Right cardiac atrium (tissue), 5 donors: ENCODE results near the gene EFCC1. TPM values are rescaled to one million over a fixed set of nuclear protein-coding genes. Genes with fewer than 3 reads are reported as not detected.
"Not testable (repeated sequence)": the region's sequence is repeated elsewhere in the genome, so short reads cannot be mapped to it uniquely, and the experiment has no call there.

Source experiments
- ATAC-seq, 2 donors: fragments of 200-7000 bp; cut with Tn5 transposase; one replicate each; pipeline versions ENCODE4 v1.8.0 to v1.9.1; 2020; ENCODE audit warnings: moderate library complexity in 2 of 2, mild to moderate bottlenecking in 1 of 2
- DNase-seq, 3 donors: peaks; one replicate each; pipeline ENCODE4 v3.0.0-alpha.2; 2020
- H3K27ac ChIP-seq: one replicate; pipeline ENCODE4 v1.5.1; 2013; ENCODE audit warnings: mild to moderate bottlenecking, low read length, control low read depth, moderate library complexity
- H3K27me3 ChIP-seq: one replicate; pipeline ENCODE4 v1.6.1; 2013; ENCODE audit not compliant: control insufficient read depth, insufficient read depth
- H3K4me1 ChIP-seq: one replicate; pipeline ENCODE4 v1.6.1; 2013; ENCODE audit warnings: low read length; ENCODE audit not compliant: control insufficient read depth, insufficient read depth
- H3K4me3 ChIP-seq: one replicate; pipeline ENCODE4 v1.5.1; 2013; ENCODE audit warnings: low read length, control low read depth
- H3K9me3 ChIP-seq: one replicate; pipeline ENCODE4 v1.6.1; 2013; ENCODE audit warnings: low read length; ENCODE audit not compliant: control insufficient read depth
- WGBS: extraction: QIAGEN DNeasy Blood & Tissue Kit; methylation state at CpG from one replicate; pipeline ENCODE4 v1.1.7; 2013; 5-methylcytosine and 5-hydroxymethylcytosine counted together
- intact Hi-C, 4 donors: fragments of 100-400 bp; cut with DNase I; formaldehyde crosslinking; loops; one replicate each; pipeline versions ENCODE4 v1.11.0 to v1.14.0; 2022 to 2023
- polyA plus RNA-seq: library from polyadenylated mRNA; stranded (reverse); fragments of 200-250 nt; gene quantifications from one replicate; pipeline ENCODE4 v1.2.3, GENCODE V29; 2013
- total RNA-seq, 4 donors: library from RNA; stranded (reverse); fragmentation: NEBNext Ultra II Directional; extraction: Animal tissue kit (Norgen Biotek cat#: 25700); gene quantifications; one replicate each; pipeline ENCODE4 v1.2.1, GENCODE V29; 2021
- donor health status: healthy with polysubstance abuse.
- donor health status: DM: no; HTN: yes; CAD: no.
- donor health status: DM: no; HTN: no; CAD: no.
- donor health status: DM: no; HTN: yes; CAD: no; lungs with severe emphysema.
- donor health status: DM: yes; HTN: yes; CAD: no.

EFCC1 gene
- total and polyA plus RNA-seq, 5 donors = 0.69 to 1.2 (median 1.1) TPM

DNA sequence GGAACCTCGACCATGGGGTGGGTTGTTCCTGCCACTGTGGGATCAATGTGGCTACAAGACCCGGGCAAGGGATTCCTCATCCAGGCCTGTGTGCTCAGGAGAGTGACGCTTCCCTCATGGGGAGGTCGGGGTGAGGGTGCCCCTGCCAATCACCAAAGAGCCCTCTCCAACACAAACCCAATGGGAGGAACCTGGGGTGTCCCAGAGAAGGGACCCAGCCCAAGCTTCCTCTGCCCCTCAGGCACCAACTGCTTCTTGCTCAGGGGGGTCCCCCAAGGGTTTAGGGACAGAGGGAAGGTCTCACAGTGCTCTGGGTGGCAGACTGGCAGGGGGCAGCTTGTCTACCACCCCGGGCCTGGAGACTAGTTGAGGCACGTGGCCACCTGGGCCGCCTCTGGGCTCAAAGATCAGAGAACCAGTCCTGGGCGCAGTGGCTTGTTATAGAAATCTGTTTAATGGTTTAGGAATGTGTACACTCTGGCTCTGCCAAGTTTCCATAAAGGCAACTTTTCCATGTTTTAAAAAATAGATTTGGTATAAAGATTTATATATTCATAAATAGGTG is 86.1 kb downstream of the EFCC1 start:
- H3K27ac ChIP-seq = peak overlapping the region; percentile 28
- H3K4me3 ChIP-seq = no peak overlapping the region
- no peaks in the 10 kb centered on the region for H3K9me3 ChIP-seq
- no peaks in the 10 kb centered on the region for H3K27me3 ChIP-seq
- ATAC-seq (peak; percentile 61 to 80), DNase-seq (peak; percentile 51 to 81 (median 74))
- H3K4me1 ChIP-seq = peaks cover 3% of the 10 kb centered on the region
- intact Hi-C loops = loop anchor here in 1 of 4 donors (10.0 kb wide), 1 partner anchor 112 kb away; no protein-coding TSS in a partner anchor
- 47% methylated on average over 8 of the region's 8 CpGs for WGBS

- not testable (repeated sequence) for H3K27me3 ChIP-seq, H3K4me3 ChIP-seq, H3K4me1 ChIP-seq, H3K27ac ChIP-seq, H3K9me3 ChIP-seq
- ATAC-seq (peak; percentile 88 to 93), DNase-seq (peak in 1 of 3 donors; percentile 45)
- intact Hi-C loops = loop anchor here in 1 of 4 donors (10.0 kb wide), 1 partner anchor 113 kb away; no protein-coding TSS in a partner anchor
- 5% methylated on average over 7 of the region's 9 CpGs for WGBS
These were observed 86.8 kb downstream of the EFCC1 start for GRCh38 chr3:129087904-129088303.

DNA sequence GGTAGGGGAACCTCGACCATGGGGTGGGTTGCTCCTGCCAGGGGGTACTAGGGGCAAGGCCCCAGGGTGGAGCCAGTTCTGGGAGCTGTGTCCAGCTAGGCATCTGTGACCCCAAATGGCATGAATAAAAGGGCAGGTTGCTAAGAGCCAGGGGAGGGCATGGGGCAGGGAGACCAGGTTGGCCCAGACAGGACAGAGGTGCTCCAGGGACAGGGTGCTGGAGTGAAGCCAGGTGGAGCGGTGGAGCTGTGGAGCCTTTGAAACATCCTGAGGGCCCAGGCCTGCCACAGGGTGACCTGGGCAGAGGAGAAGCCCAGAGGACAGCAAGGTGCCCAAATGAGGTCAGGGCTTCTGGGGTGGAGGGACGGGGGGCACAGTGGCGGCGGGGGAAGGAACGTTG is 87.2 kb downstream of the EFCC1 start:
- H3K27me3 ChIP-seq, H3K4me1 ChIP-seq, DNase-seq, H3K9me3 ChIP-seq, H3K4me3 ChIP-seq, H3K27ac ChIP-seq: not testable (repeated sequence)
- WGBS = no CpG with 5 or more reads among the region's 6 CpGs
- intact Hi-C loops = loop anchor here in 1 of 4 donors (10.0 kb wide), 1 partner anchor 114 kb away; no protein-coding TSS in a partner anchor
- ATAC-seq = peak; percentile 3 to 4

Other genes with a start within 250 kb of the EFCC1 start
- gene ACAD9, start 121.7 kb upstream of the EFCC1 start, total RNA-seq = 10 to 100 TPM; 34.7 to 42.4 (median 38.6) TPM
- 31.1 TPM for gene ACAD9, start 121.7 kb upstream of the EFCC1 start, polyA plus RNA-seq
- 1 to 10 TPM in 1 of 4 donors, under 1 TPM in 3; 0.06 to 1.0 (median 0.63) TPM for gene CFAP92, start 7.2 kb upstream of the EFCC1 start, total RNA-seq
- gene CFAP92, start 7.2 kb upstream of the EFCC1 start, polyA plus RNA-seq = 0.11 TPM
- not detected for gene GP9, start 59.5 kb downstream of the EFCC1 start, total RNA-seq
- gene GP9, start 59.5 kb downstream of the EFCC1 start, polyA plus RNA-seq = not detected
- 1 to 10 TPM; 6.2 to 8.7 (median 7.4) TPM for gene RAB43, start 120.5 kb downstream of the EFCC1 start, total RNA-seq
- gene RAB43, start 120.5 kb downstream of the EFCC1 start, polyA plus RNA-seq = 4.7 TPM
- gene ISY1, start 159.8 kb downstream of the EFCC1 start, total RNA-seq = 10 to 100 TPM; 22.7 to 30.6 (median 27.3) TPM
- 17.4 TPM for gene ISY1, start 159.8 kb downstream of the EFCC1 start, polyA plus RNA-seq
- 100 to 1,000 TPM; 368 to 537 (median 429) TPM for gene CNBP, start 182.6 kb downstream of the EFCC1 start, total RNA-seq
- gene CNBP, start 182.6 kb downstream of the EFCC1 start, polyA plus RNA-seq = 453 TPM
- 100 to 1,000 TPM in 3 of 4 donors, 10 to 100 TPM in 1; 76.3 to 133 (median 108) TPM for gene COPG1, start 248.3 kb downstream of the EFCC1 start, total RNA-seq
- 83.2 TPM for gene COPG1, start 248.3 kb downstream of the EFCC1 start, polyA plus RNA-seq